K562 (cell line): Measurements from ENCODE around the gene POU2F1.

Experiments used
- BCLAF1 ChIP-seq, 2 experiments: fragments of 450-650 bp in 1 of 2; IDR thresholded peaks; 2 replicates each; pipeline ENCODE4 v1.6.1; 2011 to 2017; ENCODE audit warnings: low read depth in 2 of 2, antibody characterized with exemption in 1 of 2, borderline replicate concordance in 1 of 2, low read length in 1 of 2, mild to moderate bottlenecking in 1 of 2, mixed read lengths in 1 of 2; ENCODE audit not compliant: control insufficient read depth in 1 of 2
- CEBPB ChIP-seq: fragments of 450-650 bp; IDR thresholded peaks from 2 replicates; pipeline ENCODE4 v1.6.1; 2016; ENCODE audit warnings: missing genetic modification characterization, missing compliant biosample characterization
- CTCF ChIP-seq, 3 experiments: IDR thresholded peaks in 2 of 3; conservative IDR thresholded peaks in 1 of 3; 2 replicates each; pipeline ENCODE4 v1.5.1; 2011 to 2012; ENCODE audit warnings: low read length in 3 of 3, mild to moderate bottlenecking in 3 of 3, control low read depth in 2 of 3, improper control_type of control experiment in 1 of 3, inconsistent platforms in 1 of 3, low read depth in 1 of 3, mixed read lengths in 1 of 3, moderate library complexity in 1 of 3; ENCODE audit not compliant: insufficient read depth in 2 of 3
- JUN ChIP-seq, 2 experiments: sonication (generic) in 1 of 2; formaldehyde crosslinking in 1 of 2; IDR thresholded peaks; 2 replicates each; pipeline versions ENCODE4 v1.6.1 to v1.8.0; 2012 to 2022; ENCODE audit warnings: borderline replicate concordance in 2 of 2, mild to moderate bottlenecking in 2 of 2, improper control_type of control experiment in 1 of 2, low read depth in 1 of 2, low read length in 1 of 2, missing genetic modification reagents in 1 of 2
- POLR2AphosphoS5 ChIP-seq: IDR thresholded peaks from 2 replicates; pipeline ENCODE4 v1.6.1; 2011; ENCODE audit warnings: mild to moderate bottlenecking, low read depth, low read length, moderate library complexity; ENCODE audit not compliant: control insufficient read depth, insufficient read depth
- STAT6 ChIP-seq: sonication (generic); formaldehyde crosslinking; IDR thresholded peaks from 2 replicates; pipeline ENCODE4 v1.8.1; 2023; ENCODE audit warnings: mild to moderate bottlenecking, missing genetic modification reagents
- ZNF224 ChIP-seq: sonication (generic); formaldehyde crosslinking; IDR thresholded peaks from 2 replicates; pipeline ENCODE4 v1.8.0; 2022; ENCODE audit warnings: mild to moderate bottlenecking, missing genetic modification reagents

- no peak for TF ChIP-seq CEBPB (tag)
- TF ChIP-seq ZNF224 (CRISPR knock-in tag), result no peak
- no peak for TF ChIP-seq CTCF (IDR thresholded peaks at IDR 0.05 in 2 of 3, conservative IDR thresholded peaks at IDR 0.05 in 1 of 3; ENCODE audit: insufficient read depth in 2 of 3, low read depth in 1 of 3, low read length in 3 of 3)
- no peak for TF ChIP-seq STAT6 (CRISPR knock-in tag)
- no peak for TF ChIP-seq JUN (IDR thresholded peaks at IDR 0.05; ENCODE audit: borderline replicate concordance, low read depth, low read length)
- TF ChIP-seq JUN (CRISPR knock-in tag; IDR thresholded peaks at IDR 0.05; ENCODE audit: borderline replicate concordance), result no peak
- no peak for TF ChIP-seq BCLAF1 (IDR thresholded peaks at IDR 0.05; ENCODE audit: borderline replicate concordance in 1 of 2, control insufficient read depth in 1 of 2, low read depth in 2 of 2, low read length in 1 of 2)
- TF ChIP-seq POLR2AphosphoS5, result no peak
Measured at GRCh38 chr1:167184081-167184480, 36.6 kb upstream of the POU2F1 start.
